Endothelial cell of umbilical vein (primary cell): ENCODE measurements around the gene ADAMTS17. TPM values are rescaled to one million over a fixed set of nuclear protein-coding genes. Genes with fewer than 3 reads are reported as not detected.

Experiments used
- BruUV-seq: library from RNA; stranded (reverse); fragments of 400-500 nt; replicated peaks from 2 replicates; lab custom pipeline; 2021; lab: Mats Ljungman, UMichigan
- CTCF ChIA-PET: fragments of 300-600, 350-600 bp; sonication (Branson Sonifier 250); formaldehyde crosslinking; loops from one replicate; lab custom pipeline; 2021; ENCODE audit warnings: antibody characterized with exemption, inconsistent platforms; lab: Charles Lee
- POLR2A ChIA-PET: fragments of 300-600, 350-600 bp; sonication (Branson Sonifier 250); formaldehyde crosslinking; loops from one replicate; lab custom pipeline; 2021; ENCODE audit warnings: antibody characterized with exemption, inconsistent platforms; lab: Charles Lee
- DNase-seq: peaks from one replicate; pipeline ENCODE4 v3.0.0-alpha.2; 2011; ENCODE audit warnings: low read depth, low spot score
- FAIRE-seq: peaks from 2 replicates; lab custom pipeline; 2011; peaks lifted over from hg19 to GRCh38; lab: Jason Lieb, UNC
- H2AFZ ChIP-seq: 2 replicates; pipeline ENCODE4 v1.6.0; 2012; ENCODE audit warnings: low read depth, low read length, control low read depth, inconsistent platforms
- H3K27ac ChIP-seq: 2 replicates; pipeline ENCODE4 v1.5.1; 2011; ENCODE audit warnings: low read depth, mild to moderate bottlenecking, control low read depth, low read length, moderate library complexity; ENCODE audit not compliant: insufficient read depth
- H3K27me3 ChIP-seq, 2 experiments: 2 replicates each; pipeline versions ENCODE4 v1.6.0 to v1.6.1; 2011; ENCODE audit warnings: low read length in 2 of 2, mixed read lengths in 1 of 2; ENCODE audit not compliant: control insufficient read depth in 2 of 2, insufficient read depth in 2 of 2
- H3K36me3 ChIP-seq, 2 experiments: 2 replicates in 1 of 2; 3 replicates in 1 of 2; pipeline ENCODE4 v1.5.1; 2011; ENCODE audit warnings: low read length in 2 of 2, mild to moderate bottlenecking in 1 of 2, moderate library complexity in 1 of 2; ENCODE audit not compliant: control insufficient read depth in 2 of 2, insufficient read depth in 2 of 2; ENCODE audit errors: extremely low read depth in 1 of 2
- H3K4me1 ChIP-seq: 3 replicates; pipeline ENCODE4 v1.5.1; 2011; ENCODE audit warnings: mild to moderate bottlenecking, low read length; ENCODE audit not compliant: control insufficient read depth, insufficient read depth; ENCODE audit errors: extremely low read depth
- H3K4me2 ChIP-seq: 2 replicates; pipeline ENCODE4 v1.6.1; 2011; ENCODE audit warnings: low read length, control low read depth, mixed read lengths; ENCODE audit not compliant: insufficient read depth
- H3K4me3 ChIP-seq, 3 experiments: fragments of 200-600 bp in 1 of 3; sonication (generic), shearing (Covaris generic) in 1 of 3; replicated peaks in 1 of 3; 2 replicates each; pipeline ENCODE4 v1.5.1; 2011 to 2016; ENCODE audit warnings: control low read depth in 3 of 3, low read length in 3 of 3, mild to moderate bottlenecking in 2 of 3, inconsistent platforms in 1 of 3, low read depth in 1 of 3, moderate library complexity in 1 of 3; ENCODE audit not compliant: insufficient read depth in 1 of 3
- H3K79me2 ChIP-seq: 2 replicates; pipeline ENCODE4 v1.6.0; 2012; ENCODE audit warnings: low read length, inconsistent platforms; ENCODE audit not compliant: control insufficient read depth, insufficient read depth
- H3K9ac ChIP-seq: replicated peaks from 2 replicates; pipeline ENCODE3; 2011; ENCODE audit warnings: low read length, control low read depth; ENCODE audit not compliant: insufficient read depth; ENCODE audit errors: extremely low read depth
- H3K9me1 ChIP-seq: replicated peaks from 3 replicates; pipeline ENCODE4 v1.6.0; 2011; ENCODE audit warnings: mild to moderate bottlenecking, low read length; ENCODE audit not compliant: control insufficient read depth, insufficient read depth; ENCODE audit errors: extremely low read depth
- H3K9me3 ChIP-seq: replicated peaks from 2 replicates; pipeline ENCODE4 v1.5.1; 2012; ENCODE audit warnings: low read length, inconsistent platforms; ENCODE audit not compliant: control insufficient read depth, insufficient read depth
- H4K20me1 ChIP-seq: replicated peaks from 2 replicates; pipeline ENCODE3; 2011; ENCODE audit warnings: mild to moderate bottlenecking, low read length; ENCODE audit not compliant: control insufficient read depth, insufficient read depth; ENCODE audit errors: extremely low read depth
- CTCF ChIP-seq, 2 donors: IDR thresholded peaks; 1 replicate in 1 of 2; 2 replicates in 1 of 2; pipeline ENCODE4 v1.5.1; 2011; ENCODE audit warnings: low read length in 2 of 2, mild to moderate bottlenecking in 2 of 2, moderate library complexity in 2 of 2, control low read depth in 1 of 2, inconsistent platforms in 1 of 2, low read depth in 1 of 2; ENCODE audit not compliant: insufficient read depth in 1 of 2; ENCODE audit errors: extremely low read depth in 1 of 2
- EZH2 ChIP-seq: IDR thresholded peaks from 2 replicates; pipeline ENCODE4 v1.6.1; 2012; ENCODE audit warnings: borderline replicate concordance, low read depth, mild to moderate bottlenecking, moderate library complexity, low read length, inconsistent platforms; ENCODE audit not compliant: severe bottlenecking
- FOS ChIP-seq: IDR thresholded peaks from 2 replicates; pipeline ENCODE4 v1.6.1; 2011; ENCODE audit warnings: mild to moderate bottlenecking, low read length, moderate library complexity, borderline replicate concordance; ENCODE audit not compliant: insufficient read depth
- GATA2 ChIP-seq: IDR thresholded peaks from 2 replicates; pipeline ENCODE4 v1.7.0; 2011; ENCODE audit warnings: low read depth, mild to moderate bottlenecking, moderate library complexity, mixed read lengths, low read length; ENCODE audit not compliant: insufficient read length, insufficient read depth
- JUN ChIP-seq: IDR thresholded peaks from 2 replicates; pipeline ENCODE4 v1.6.1; 2011; ENCODE audit warnings: borderline replicate concordance, low read depth; ENCODE audit not compliant: insufficient read length, insufficient read depth
- MAX ChIP-seq: IDR thresholded peaks from 2 replicates; pipeline ENCODE4 v1.6.1; 2011; ENCODE audit not compliant: insufficient read depth, insufficient read length
- MYC ChIP-seq: IDR thresholded peaks from one replicate; pipeline ENCODE4 v1.6.1; 2011; ENCODE audit warnings: mild to moderate bottlenecking, low read depth, low read length
- POLR2A ChIP-seq: IDR thresholded peaks from 2 replicates; pipeline ENCODE4 v1.6.1; 2012; ENCODE audit warnings: low read depth, mild to moderate bottlenecking, control low read depth, low read length
- POLR2AphosphoS5 ChIP-seq: IDR thresholded peaks from 2 replicates; pipeline ENCODE4 v1.6.1; 2012; ENCODE audit warnings: low read depth, mild to moderate bottlenecking, control low read depth, low read length, moderate library complexity; ENCODE audit not compliant: insufficient read depth
- dilution Hi-C: fragments of 300-500 bp; cut with MboI; formaldehyde crosslinking; loops from one replicate; pipeline ENCODE4 v1.15.0; 2019; ENCODE audit warnings: low sequenced_read_pairs; ENCODE audit not compliant: extremely low pct_ligation_motif_present
- intact Hi-C: fragments of 100-400 bp; cut with micrococcal nuclease; formaldehyde crosslinking; loops from one replicate; pipeline ENCODE4 v1.10.0; 2022
- polyA plus RNA-seq, 4 experiments: library from polyadenylated mRNA; depleted of rRNA in 3 of 4; stranded (reverse) in 3 of 4; unstranded in 1 of 4; fragments of >200 nt; gene quantifications; 2 replicates each; pipeline versions ENCODE4 v1.2.1 to v1.2.3, GENCODE V29; 2011 to 2012; ENCODE audit warnings: missing spikeins in 1 of 4
- total RNA-seq: library from RNA; stranded (reverse); gene quantifications from 2 replicates; pipeline ENCODE4 v1.2.3, GENCODE V29; 2021

The ADAMTS17 gene
- total and polyA plus RNA-seq, 2 donors (not counting 3 experiments of a cell fraction or from before 2014, with no cell fraction given) = 0.12 TPM; not detected in 1

GRCh38 chr15:100340721-100341238, 995 bp downstream of the ADAMTS17 start:
- H3K27me3 ChIP-seq = peaks cover 2 to 12% of the 10 kb centered on the region in 2 experiments
- BruUV-seq = no TSS peak
- POLR2A ChIA-PET = no interaction called here
- H3K9me1 ChIP-seq = no peaks in the 10 kb centered on the region
- no peak overlapping the region for H3K4me2 ChIP-seq
- dilution Hi-C loops (no loop called here), intact Hi-C loops (no loop called here)
- peaks cover 4% of the 10 kb centered on the region for H3K4me1 ChIP-seq
- DNase-seq (no peak), FAIRE-seq (no peak)
- H4K20me1 ChIP-seq = no peaks in the 10 kb centered on the region
- TF ChIP-seq POLR2AphosphoS5 (no peak), JUN (no peak), GATA2 (no peak), CTCF (IDR thresholded peaks at IDR 0.05; ENCODE audit: extremely low read depth in 1 of 2, insufficient read depth in 1 of 2, low read depth in 1 of 2, low read length in 2 of 2) (no peak), MAX (no peak), EZH2 (no peak), FOS (no peak), POLR2A (no peak), MYC (no peak)
- H2AFZ ChIP-seq = no peak overlapping the region
- H3K36me3 ChIP-seq = no peaks in the 10 kb centered on the region
- H3K9ac ChIP-seq = no peak overlapping the region
- CTCF ChIA-PET = interaction anchor here (3.6 to 4.2 kb wide), 2 partner anchors 9 to 412 kb away, joined by 35 to 54 read pairs; no protein-coding TSS in a partner anchor
- H3K4me3 ChIP-seq = no peak overlapping the region
- H3K9me3 ChIP-seq = no peaks in the 10 kb centered on the region
- H3K79me2 ChIP-seq = no peaks in the 10 kb centered on the region
- no peak overlapping the region for H3K27ac ChIP-seq
